ENCODE data around the gene PLCL1. TPM values are rescaled to one million over a fixed set of nuclear protein-coding genes. Genes with fewer than 3 reads are reported as not detected.
"Not testable (repeated sequence)": the region's sequence is repeated elsewhere in the genome, so short reads cannot be mapped to it uniquely, and the experiment has no call there.

PLCL1 gene
- total RNA-seq, 2 donors from 2014 or later, result 0.14 to 0.95 TPM

- Mint-ChIP-seq H3K9me3 (no peaks in the 10 kb centered on the region), H3K4me3 (no peak overlapping the region), H3K27me3 (peaks cover 6 to 18% of the 10 kb centered on the region in 2 donors), H3K27ac (no peak overlapping the region), H3K4me1 (ENCODE audit: low read depth in 2 of 2) (no peaks in the 10 kb centered on the region), H3K36me3 (no peaks in the 10 kb centered on the region)
- no peak for DNase-seq (ENCODE audit: low spot score)
- no peak for ATAC-seq
Measured at GRCh38 chr2:197822333-197822732, 17.9 kb downstream of the PLCL1 start.

- no peak overlapping the region for H3K4me3 Mint-ChIP-seq
- no peak for ATAC-seq
- peaks cover 6% of the 10 kb centered on the region for H3K9me3 Mint-ChIP-seq
- no peak for DNase-seq (ENCODE audit: low spot score)
- peaks cover 0 to 11% of the 10 kb centered on the region in 2 donors for H3K27me3 Mint-ChIP-seq
- peaks cover 13% of the 10 kb centered on the region for H3K36me3 Mint-ChIP-seq
- no peak overlapping the region for H3K27ac Mint-ChIP-seq
- H3K4me1 Mint-ChIP-seq (ENCODE audit: low read depth in 2 of 2), result no peaks in the 10 kb centered on the region
Measured at GRCh38 chr2:197827618-197828017, 23.2 kb downstream of the PLCL1 start.

- Mint-ChIP-seq H3K27ac (no peak overlapping the region), H3K36me3 (peaks cover 13% of the 10 kb centered on the region), H3K4me1 (ENCODE audit: low read depth in 2 of 2) (no peaks in the 10 kb centered on the region), H3K9me3 (peaks cover 6% of the 10 kb centered on the region), H3K27me3 (peaks cover 0 to 11% of the 10 kb centered on the region in 2 donors), H3K4me3 (no peak overlapping the region)
- ATAC-seq, result no peak
- no peak for DNase-seq (ENCODE audit: low spot score)
Measured at GRCh38 chr2:197828464-197829135, 24.2 kb downstream of the PLCL1 start.

GRCh38 chr2:197834771-197835170 lies 30.4 kb downstream of the PLCL1 start:
- Mint-ChIP-seq H3K27me3 (peaks cover 0 to 11% of the 10 kb centered on the region in 2 donors), H3K4me1 (ENCODE audit: low read depth in 2 of 2) (peaks cover 0 to 17% of the 10 kb centered on the region in 2 donors), H3K36me3 (peaks cover 13% of the 10 kb centered on the region)
- DNase-seq (ENCODE audit: low spot score); H3K27ac Mint-ChIP-seq; H3K4me3 Mint-ChIP-seq; H3K9me3 Mint-ChIP-seq; ATAC-seq: not testable (repeated sequence)

- H3K27me3 Mint-ChIP-seq, result peaks cover 0 to 8% of the 10 kb centered on the region in 2 donors
- ATAC-seq, result no peak
- peaks cover 10% of the 10 kb centered on the region for H3K36me3 Mint-ChIP-seq
- no peak overlapping the region for H3K4me3 Mint-ChIP-seq
- DNase-seq (ENCODE audit: low spot score), result no peak
- H3K27ac Mint-ChIP-seq, result no peak overlapping the region
- peaks cover 0 to 17% of the 10 kb centered on the region in 2 donors for H3K4me1 Mint-ChIP-seq (ENCODE audit: low read depth in 2 of 2)
- peaks cover 6% of the 10 kb centered on the region for H3K9me3 Mint-ChIP-seq
Measured at GRCh38 chr2:197835293-197835692, 30.9 kb downstream of the PLCL1 start.

GRCh38 chr2:197838036-197838435 lies 33.6 kb downstream of the PLCL1 start:
- H3K27ac Mint-ChIP-seq, result peak overlapping the region in 1 of 2 donors; percentile 11
- H3K4me1 Mint-ChIP-seq (ENCODE audit: low read depth in 2 of 2), result peaks cover 0 to 17% of the 10 kb centered on the region in 2 donors
- peaks cover 8 to 12% of the 10 kb centered on the region in 2 donors for H3K27me3 Mint-ChIP-seq
- ATAC-seq (peak; percentile 69 to 87), DNase-seq (ENCODE audit: low spot score) (no peak)
- no peaks in the 10 kb centered on the region for H3K36me3 Mint-ChIP-seq
- peak overlapping the region; percentile 45 for H3K4me3 Mint-ChIP-seq
- no peaks in the 10 kb centered on the region for H3K9me3 Mint-ChIP-seq

GRCh38 chr2:197838579-197838978 lies 34.2 kb downstream of the PLCL1 start:
- H3K27me3 Mint-ChIP-seq, result peaks cover 8 to 12% of the 10 kb centered on the region in 2 donors
- ATAC-seq, result no peak
- peak overlapping the region in 1 of 2 donors; percentile 11 for H3K27ac Mint-ChIP-seq
- no peak for DNase-seq (ENCODE audit: low spot score)
- H3K9me3 Mint-ChIP-seq, result no peaks in the 10 kb centered on the region
- H3K36me3 Mint-ChIP-seq, result no peaks in the 10 kb centered on the region
- peaks cover 0 to 17% of the 10 kb centered on the region in 2 donors for H3K4me1 Mint-ChIP-seq (ENCODE audit: low read depth in 2 of 2)
- peak overlapping the region; percentile 45 for H3K4me3 Mint-ChIP-seq

GRCh38 chr2:197839327-197839726 lies 34.9 kb downstream of the PLCL1 start:
- H3K9me3 Mint-ChIP-seq, result no peaks in the 10 kb centered on the region
- H3K27me3 Mint-ChIP-seq, result peaks cover 8 to 12% of the 10 kb centered on the region in 2 donors
- H3K4me1 Mint-ChIP-seq (ENCODE audit: low read depth in 2 of 2), result peaks cover 0 to 17% of the 10 kb centered on the region in 2 donors
- no peak for DNase-seq (ENCODE audit: low spot score)
- no peak overlapping the region for H3K27ac Mint-ChIP-seq
- H3K4me3 Mint-ChIP-seq, result no peak overlapping the region
- H3K36me3 Mint-ChIP-seq, result no peaks in the 10 kb centered on the region
- ATAC-seq, result no peak

- no peak overlapping the region for H3K4me3 Mint-ChIP-seq
- no peak for DNase-seq (ENCODE audit: low spot score)
- peaks cover 10 to 13% of the 10 kb centered on the region in 2 donors for H3K27me3 Mint-ChIP-seq
- no peaks in the 10 kb centered on the region for H3K36me3 Mint-ChIP-seq
- no peak overlapping the region for H3K27ac Mint-ChIP-seq
- no peak for ATAC-seq
- peaks cover 0 to 17% of the 10 kb centered on the region in 2 donors for H3K4me1 Mint-ChIP-seq (ENCODE audit: low read depth in 2 of 2)
- no peaks in the 10 kb centered on the region for H3K9me3 Mint-ChIP-seq
Measured at GRCh38 chr2:197839856-197840255, 35.5 kb downstream of the PLCL1 start.

- DNase-seq (ENCODE audit: low spot score) (no peak), ATAC-seq (no peak)
- no peak overlapping the region for H3K4me3 Mint-ChIP-seq
- H3K9me3 Mint-ChIP-seq, result no peaks in the 10 kb centered on the region
- H3K27me3 Mint-ChIP-seq, result peaks cover 28 to 32% of the 10 kb centered on the region in 2 donors
- no peak overlapping the region for H3K27ac Mint-ChIP-seq
- no peaks in the 10 kb centered on the region for H3K4me1 Mint-ChIP-seq (ENCODE audit: low read depth in 2 of 2)
- no peaks in the 10 kb centered on the region for H3K36me3 Mint-ChIP-seq
Measured at GRCh38 chr2:197846128-197846527, 41.7 kb downstream of the PLCL1 start.

- H3K4me1 Mint-ChIP-seq (ENCODE audit: low read depth in 2 of 2), result no peaks in the 10 kb centered on the region
- no peak overlapping the region for H3K27ac Mint-ChIP-seq
- no peak overlapping the region for H3K4me3 Mint-ChIP-seq
- H3K36me3 Mint-ChIP-seq, result no peaks in the 10 kb centered on the region
- ATAC-seq (no peak), DNase-seq (ENCODE audit: low spot score) (no peak)
- no peaks in the 10 kb centered on the region for H3K9me3 Mint-ChIP-seq
- H3K27me3 Mint-ChIP-seq, result peaks cover 28 to 36% of the 10 kb centered on the region in 2 donors
Measured at GRCh38 chr2:197846777-197847176, 42.4 kb downstream of the PLCL1 start.

GRCh38 chr2:197847651-197848401 lies 43.4 kb downstream of the PLCL1 start:
- H3K4me3 Mint-ChIP-seq, result no peak overlapping the region
- H3K27ac Mint-ChIP-seq, result no peak overlapping the region
- no peaks in the 10 kb centered on the region for H3K36me3 Mint-ChIP-seq
- peaks cover 21 to 30% of the 10 kb centered on the region in 2 donors for H3K27me3 Mint-ChIP-seq
- no peak for DNase-seq (ENCODE audit: low spot score)
- H3K4me1 Mint-ChIP-seq (ENCODE audit: low read depth in 2 of 2), result no peaks in the 10 kb centered on the region
- ATAC-seq, result no peak
- no peaks in the 10 kb centered on the region for H3K9me3 Mint-ChIP-seq

- no peak for ATAC-seq
- Mint-ChIP-seq H3K27me3 (peaks cover 23 to 30% of the 10 kb centered on the region in 2 donors), H3K27ac (no peak overlapping the region), H3K9me3 (no peaks in the 10 kb centered on the region), H3K36me3 (no peaks in the 10 kb centered on the region), H3K4me3 (no peak overlapping the region), H3K4me1 (ENCODE audit: low read depth in 2 of 2) (no peaks in the 10 kb centered on the region)
- no peak for DNase-seq (ENCODE audit: low spot score)
Measured at GRCh38 chr2:197848602-197849001, 44.2 kb downstream of the PLCL1 start.

- Mint-ChIP-seq H3K9me3 (no peaks in the 10 kb centered on the region), H3K27ac (no peak overlapping the region), H3K4me3 (no peak overlapping the region), H3K27me3 (peaks cover 17 to 25% of the 10 kb centered on the region in 2 donors), H3K36me3 (no peaks in the 10 kb centered on the region), H3K4me1 (ENCODE audit: low read depth in 2 of 2) (no peaks in the 10 kb centered on the region)
- ATAC-seq, result no peak
- no peak for DNase-seq (ENCODE audit: low spot score)
Measured at GRCh38 chr2:197850882-197851450, 46.6 kb downstream of the PLCL1 start.

Measured in natural killer cell treated with Interleukin-12 subunit alpha and Interleukin-12 subunit beta and Interleukin-15 and Interleukin-18, amount 100 ng/mL, for 72 hours (primary cell).